Natural killer cell (primary cell): ENCODE results near the gene ZNF354B. TPM values are rescaled to one million over a fixed set of nuclear protein-coding genes. Genes with fewer than 3 reads are reported as not detected.

Experiments used
- ATAC-seq, 3 donors: fragments of 150-1000 bp in 2 of 3; fragments of 200-7000 bp in 1 of 3; cut with Tn5 transposase; 1 replicate in 1 of 3; 2 replicates in 2 of 3; pipeline ENCODE4 v1.10.0; 2021; ENCODE audit warnings: mild to moderate bottlenecking in 2 of 3, moderate library complexity in 2 of 3
- DNase-seq, 2 donors: peaks; one replicate each; pipeline versions ENCODE4 v3.0.0 to v3.0.0-alpha.2; 2013 to 2021; ENCODE audit warnings: mixed read lengths in 1 of 2
- H3K27ac ChIP-seq: one replicate; pipeline ENCODE4 v1.5.1; 2013; ENCODE audit warnings: mild to moderate bottlenecking, low read length
- H3K27me3 ChIP-seq: one replicate; pipeline ENCODE4 v1.6.1; 2013; ENCODE audit warnings: low read length; ENCODE audit not compliant: control insufficient read depth, insufficient read depth
- H3K36me3 ChIP-seq: one replicate; pipeline ENCODE4 v1.6.1; 2013; ENCODE audit warnings: low read length; ENCODE audit not compliant: control insufficient read depth, insufficient read depth
- H3K4me1 ChIP-seq: one replicate; pipeline ENCODE4 v1.6.1; 2013; ENCODE audit warnings: low read length; ENCODE audit not compliant: control insufficient read depth, insufficient read depth
- H3K4me3 ChIP-seq: one replicate; pipeline ENCODE4 v1.5.1; 2013; ENCODE audit warnings: low read length
- H3K9me3 ChIP-seq: one replicate; pipeline ENCODE4 v1.6.1; 2013; ENCODE audit warnings: low read length; ENCODE audit not compliant: control insufficient read depth, insufficient read depth
- H3K27ac Mint-ChIP-seq, 2 donors: one replicate each; pipeline ENCODE4 v1.8.0; 2022; ENCODE audit warnings: mild to moderate bottlenecking in 2 of 2, mixed read lengths in 2 of 2, moderate library complexity in 1 of 2
- H3K27me3 Mint-ChIP-seq, 2 donors: one replicate each; pipeline ENCODE4 v1.8.0; 2022; ENCODE audit warnings: low read depth in 2 of 2, mixed read lengths in 2 of 2
- H3K36me3 Mint-ChIP-seq: one replicate; pipeline ENCODE4 v1.8.0; 2022; ENCODE audit warnings: mixed read lengths
- H3K4me1 Mint-ChIP-seq, 2 donors: one replicate each; pipeline ENCODE4 v1.8.0; 2022; ENCODE audit warnings: mixed read lengths in 2 of 2
- H3K4me3 Mint-ChIP-seq: one replicate; pipeline ENCODE4 v1.8.0; 2022; ENCODE audit warnings: mild to moderate bottlenecking, moderate library complexity, mixed read lengths
- H3K9me3 Mint-ChIP-seq, 2 donors: one replicate each; pipeline ENCODE4 v1.8.0; 2022; ENCODE audit warnings: mixed read lengths in 2 of 2
- CTCF ChIP-seq: fragments of 200-600 bp; IDR thresholded peaks from one replicate; pipeline ENCODE4 v1.8.0; 2022; ENCODE audit warnings: antibody characterized with exemption
- WGBS: methylation state at CpG from one replicate; pipeline ENCODE4 v1.1.7; 2013; ENCODE audit warnings: missing lambda C conversion rate; ENCODE audit not compliant: insufficient coverage; 5-methylcytosine and 5-hydroxymethylcytosine counted together
- intact Hi-C: fragments of 100-400 bp; cut with micrococcal nuclease; formaldehyde crosslinking; loops from one replicate; pipeline ENCODE4 v1.14.2; 2022
- total RNA-seq, 4 donors: library from RNA; stranded (reverse); fragments of 120-200 nt in 1 of 4; gene quantifications; one replicate each; pipeline versions ENCODE4 v1.2.3 to v1.2.4, GENCODE V29; 2013 to 2022

ZNF354B gene
- total RNA-seq, 3 donors from 2014 or later (not counting 1 experiment from before 2014, with no cell fraction given) = 10.0 to 16.0 (median 13.6) TPM

GRCh38 chr5:178902849-178903248, 43.1 kb downstream of the ZNF354B start:
- H3K36me3 Mint-ChIP-seq = peaks cover 10% of the 10 kb centered on the region

GRCh38 chr5:178931846-178932760, 72.3 kb downstream of the ZNF354B start:
- no peaks in the 10 kb centered on the region for H3K36me3 ChIP-seq
- H3K27ac ChIP-seq = no peak overlapping the region
- ATAC-seq (no peak), DNase-seq (no peak)
- H3K9me3 ChIP-seq = peaks cover 75% of the 10 kb centered on the region
- no peaks in the 10 kb centered on the region for H3K4me1 ChIP-seq
- WGBS = 97% methylated on average over 8 of the region's 11 CpGs
- Mint-ChIP-seq H3K27me3 (no peaks in the 10 kb centered on the region), H3K27ac (no peak overlapping the region), H3K4me1 (no peaks in the 10 kb centered on the region), H3K4me3 (no peak overlapping the region), H3K36me3 (peaks cover 52% of the 10 kb centered on the region), H3K9me3 (peaks cover 26 to 45% of the 10 kb centered on the region in 2 donors)
- H3K4me3 ChIP-seq = no peak overlapping the region
- intact Hi-C loops = no loop called here
- no peaks in the 10 kb centered on the region for H3K27me3 ChIP-seq
- no peak for TF ChIP-seq CTCF

More at GRCh38 chr5:178902849-178903248, 43.1 kb downstream of the ZNF354B start:
- no peak overlapping the region for H3K4me3 Mint-ChIP-seq
- no peak overlapping the region for H3K27ac Mint-ChIP-seq
- intact Hi-C loops = no loop called here
- WGBS = 79% methylated on average over 2 of the region's 3 CpGs
- Histone ChIP-seq H3K36me3 (no peaks in the 10 kb centered on the region), H3K27me3 (no peaks in the 10 kb centered on the region), H3K4me3 (no peak overlapping the region), H3K4me1 (no peaks in the 10 kb centered on the region), H3K27ac (no peak overlapping the region), H3K9me3 (peaks cover 3% of the 10 kb centered on the region)
- no peak for TF ChIP-seq CTCF
- peaks cover 4 to 6% of the 10 kb centered on the region in 2 donors for H3K9me3 Mint-ChIP-seq
- no peak for DNase-seq
- no peak for ATAC-seq
- H3K27me3 Mint-ChIP-seq = peaks cover 0 to 2% of the 10 kb centered on the region in 2 donors
- no peaks in the 10 kb centered on the region for H3K4me1 Mint-ChIP-seq

Other genes starting within 250 kb of the ZNF354B start
- gene CLK4, start 232.9 kb upstream of the ZNF354B start, total RNA-seq = 10 to 100 TPM; 71.2 to 81.8 (median 78.0) TPM
- gene ZNF354A, start 129.3 kb upstream of the ZNF354B start, total RNA-seq = 10 to 100 TPM in 2 of 3 donors, 1 to 10 TPM in 1; 9.2 to 15.6 (median 11.4) TPM
- gene ZFP2, start 36.0 kb downstream of the ZNF354B start, total RNA-seq = under 1 TPM; 0.33 to 0.61 (median 0.54) TPM
- gene ZNF454, start 81.2 kb downstream of the ZNF354B start, total RNA-seq = not detected
- gene GRM6, start 135.4 kb downstream of the ZNF354B start, total RNA-seq = not detected
- 1 to 10 TPM; 4.2 to 7.6 (median 5.1) TPM for gene ZNF879, start 163.9 kb downstream of the ZNF354B start, total RNA-seq
- gene ZNF354C, start 200.4 kb downstream of the ZNF354B start, total RNA-seq = 1 to 10 TPM; 4.0 to 7.4 (median 4.9) TPM